ENCODE data around the gene NTN1.

Gene NTN1

DNA sequence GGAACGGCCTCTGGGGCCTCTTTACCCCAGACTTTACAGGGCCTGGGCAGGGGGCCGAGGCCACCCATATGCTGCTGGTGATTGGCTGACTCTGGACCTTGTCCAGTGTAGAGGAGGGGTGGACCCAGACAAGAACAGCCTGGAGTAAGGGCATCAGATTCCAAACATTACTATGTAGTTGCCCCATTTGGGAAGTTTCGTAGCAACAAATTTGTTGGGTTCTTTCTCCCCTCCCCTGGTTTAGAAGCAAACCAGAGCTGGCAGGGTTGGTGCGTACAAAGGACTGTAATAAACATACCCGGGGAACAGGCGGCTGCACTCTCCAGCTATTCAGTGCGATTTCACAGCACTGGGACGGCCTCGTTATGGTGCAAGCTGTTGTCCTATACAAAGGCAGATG is 145.5 kb downstream of the NTN1 start:
- no peak for DNase-seq (ENCODE audit: low spot score)

DNA sequence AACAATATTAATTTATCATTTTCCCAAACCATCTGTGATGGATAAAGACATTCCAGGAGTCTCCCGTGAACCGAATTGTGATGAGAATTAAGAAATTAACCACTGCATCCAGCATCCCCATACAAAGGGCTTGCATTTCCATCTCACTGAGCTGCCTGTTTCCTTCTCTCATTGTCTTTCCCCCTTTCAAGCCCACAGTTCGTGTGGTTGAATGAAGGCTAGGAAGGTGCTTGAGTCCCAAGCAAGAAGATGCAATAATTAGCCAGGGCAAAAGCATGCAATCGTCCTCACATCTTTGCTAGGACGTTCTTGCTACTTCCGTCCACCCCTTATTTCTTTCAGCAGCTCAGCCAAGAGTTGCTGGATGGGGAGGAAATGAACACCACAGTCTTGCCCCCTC is 146.1 kb downstream of the NTN1 start:
- no peak for DNase-seq (ENCODE audit: low spot score)

DNA sequence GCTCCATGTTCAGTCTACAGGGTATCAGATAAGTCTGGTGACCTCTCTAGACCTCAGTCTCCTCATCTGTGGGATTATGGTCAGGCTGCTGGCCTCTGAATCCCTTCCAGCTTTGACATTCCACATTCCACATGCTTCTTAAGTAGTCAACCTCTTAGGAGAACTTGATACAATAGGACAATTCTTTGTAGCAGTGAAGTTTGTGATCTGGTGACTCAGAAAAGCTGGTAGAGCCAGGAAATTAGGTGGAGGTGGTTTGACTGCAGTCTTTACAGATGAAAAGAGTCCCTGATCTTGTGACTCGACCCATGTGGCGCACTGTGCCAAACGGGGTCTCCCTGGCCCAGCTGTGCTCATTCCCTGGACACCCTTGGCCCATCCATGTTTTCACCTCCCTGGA is 147.8 kb downstream of the NTN1 start:
- no peak for DNase-seq (ENCODE audit: low spot score)

DNA sequence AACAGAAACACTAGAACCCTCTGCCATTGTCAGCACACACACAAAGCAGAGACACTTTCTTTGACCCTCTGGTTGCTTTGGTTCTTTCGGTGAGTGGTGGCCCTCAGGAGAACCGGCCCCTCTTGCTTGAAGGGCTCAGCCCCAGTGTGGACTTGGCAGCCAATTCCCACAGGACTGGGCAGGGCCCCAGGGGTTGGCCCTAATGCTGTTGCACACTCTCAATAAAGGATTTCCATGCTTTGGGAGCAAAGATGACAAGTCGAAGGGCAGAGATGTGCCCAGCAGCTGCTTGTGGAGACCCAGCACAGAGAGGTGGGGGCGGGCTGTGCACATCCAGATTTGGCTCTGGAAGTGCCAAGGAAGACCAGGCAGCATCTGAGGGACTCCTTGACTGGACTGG is 149.0 kb downstream of the NTN1 start:
- DNase-seq (ENCODE audit: low spot score), result no peak

DNA sequence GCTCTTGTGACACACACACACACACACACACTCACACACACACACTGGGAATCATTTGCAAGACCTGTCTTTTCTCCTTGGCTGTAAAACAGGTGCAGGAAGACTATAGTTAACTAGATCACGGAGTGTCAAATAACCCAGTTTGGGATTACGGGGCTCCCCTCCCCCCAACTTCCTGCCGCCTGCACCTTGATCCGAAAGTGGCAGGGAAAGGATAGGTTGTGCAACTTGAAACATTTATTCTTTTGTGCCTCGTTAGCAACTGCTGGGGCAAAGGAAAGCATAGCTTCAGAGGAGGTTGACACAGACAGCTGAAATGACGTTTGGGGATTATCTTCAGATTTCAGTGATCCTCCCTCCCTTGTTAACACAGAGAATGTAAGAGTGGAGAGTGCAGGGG is 149.5 kb downstream of the NTN1 start:
- DNase-seq (ENCODE audit: low spot score), result no peak

DNA sequence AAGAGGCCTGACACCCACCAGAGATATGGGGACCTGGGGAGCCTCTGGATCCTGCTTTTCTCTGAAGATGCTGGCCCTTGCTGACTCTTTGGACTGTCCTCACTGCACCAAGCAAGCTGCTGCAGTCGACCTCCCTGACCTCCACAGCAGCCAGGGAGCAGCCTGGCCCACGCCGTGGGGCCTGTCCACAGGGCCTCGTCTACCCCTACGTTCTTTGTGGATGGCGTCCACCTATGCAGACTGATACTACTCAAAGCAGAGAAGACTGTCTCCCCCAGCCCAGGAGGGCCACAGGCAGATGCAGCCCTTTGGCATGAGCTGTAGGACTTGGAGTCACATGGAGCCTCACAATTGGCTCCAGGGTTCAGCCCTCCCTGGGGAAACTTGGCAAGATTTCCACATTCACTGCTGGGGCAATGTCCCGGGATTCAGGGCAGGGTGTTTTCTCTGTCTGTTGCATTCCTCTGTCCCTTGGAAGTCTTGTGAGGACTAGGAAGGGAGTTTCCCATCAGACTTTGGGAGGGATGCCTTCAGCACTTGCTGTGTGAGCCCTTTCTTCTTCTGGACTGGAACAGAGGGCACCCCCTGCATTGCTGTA is 152.2 kb downstream of the NTN1 start:
- DNase-seq (ENCODE audit: low spot score), result no peak

DNA sequence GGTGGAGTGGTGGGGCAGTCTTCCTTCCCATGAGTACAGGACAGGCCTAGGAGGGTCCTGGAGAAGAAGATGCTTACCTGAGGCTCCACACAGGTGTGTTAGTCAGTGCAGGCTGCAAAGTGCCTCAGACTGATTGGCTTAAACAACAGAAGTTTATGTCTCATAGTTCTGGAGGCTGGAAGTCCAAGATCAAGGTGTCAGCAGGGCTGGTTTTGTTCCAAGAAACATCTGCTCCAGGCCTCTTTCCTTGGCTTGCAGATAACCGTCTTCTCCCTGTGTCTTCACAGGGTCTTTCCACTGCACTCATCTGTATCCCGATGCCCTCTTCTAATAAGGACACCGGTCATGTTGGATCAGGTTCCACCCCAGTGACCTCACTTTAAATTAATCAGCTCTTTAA is 153.0 kb downstream of the NTN1 start:
- no peak for DNase-seq (ENCODE audit: low spot score)

DNA sequence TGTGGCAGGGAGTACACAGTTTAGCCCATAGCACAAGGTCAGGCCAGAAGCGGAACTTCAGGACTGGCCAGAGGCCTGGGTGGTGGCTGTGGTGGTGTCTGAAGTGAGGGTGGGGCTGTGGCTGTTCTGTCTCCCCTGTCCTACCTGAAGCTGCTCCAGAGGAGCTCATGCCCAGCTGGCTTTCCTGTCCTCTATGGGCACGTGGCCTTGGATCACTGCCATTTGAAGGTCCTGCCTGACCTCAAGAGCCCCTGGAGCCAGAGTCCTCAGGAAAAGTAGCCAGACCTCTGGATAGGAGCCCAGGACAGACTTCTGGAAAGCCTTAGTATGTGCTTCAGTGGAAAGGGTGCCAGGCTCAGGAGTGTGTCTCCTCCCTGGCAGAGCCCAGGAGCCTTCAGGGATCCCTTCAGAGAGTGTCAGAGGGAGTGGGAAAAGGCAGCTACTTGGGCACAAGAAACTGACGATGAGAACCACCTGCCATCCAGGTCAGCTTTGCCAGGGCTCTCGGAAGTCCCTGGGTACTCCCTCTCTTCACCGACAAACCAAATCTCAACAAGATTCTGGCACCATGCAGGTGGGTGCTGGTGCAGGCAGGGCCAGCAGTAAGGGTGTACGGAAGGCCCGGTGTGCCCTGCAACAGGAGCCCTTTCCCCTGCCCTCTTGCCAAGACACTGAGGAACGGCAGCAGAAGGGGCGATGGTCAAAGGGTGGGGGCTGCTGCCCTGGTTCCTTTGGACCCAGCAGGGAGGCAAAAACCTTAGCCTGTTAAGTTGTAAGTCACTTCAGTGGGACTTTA is 153.7 kb downstream of the NTN1 start:
- no peak for DNase-seq (ENCODE audit: low spot score)

DNA sequence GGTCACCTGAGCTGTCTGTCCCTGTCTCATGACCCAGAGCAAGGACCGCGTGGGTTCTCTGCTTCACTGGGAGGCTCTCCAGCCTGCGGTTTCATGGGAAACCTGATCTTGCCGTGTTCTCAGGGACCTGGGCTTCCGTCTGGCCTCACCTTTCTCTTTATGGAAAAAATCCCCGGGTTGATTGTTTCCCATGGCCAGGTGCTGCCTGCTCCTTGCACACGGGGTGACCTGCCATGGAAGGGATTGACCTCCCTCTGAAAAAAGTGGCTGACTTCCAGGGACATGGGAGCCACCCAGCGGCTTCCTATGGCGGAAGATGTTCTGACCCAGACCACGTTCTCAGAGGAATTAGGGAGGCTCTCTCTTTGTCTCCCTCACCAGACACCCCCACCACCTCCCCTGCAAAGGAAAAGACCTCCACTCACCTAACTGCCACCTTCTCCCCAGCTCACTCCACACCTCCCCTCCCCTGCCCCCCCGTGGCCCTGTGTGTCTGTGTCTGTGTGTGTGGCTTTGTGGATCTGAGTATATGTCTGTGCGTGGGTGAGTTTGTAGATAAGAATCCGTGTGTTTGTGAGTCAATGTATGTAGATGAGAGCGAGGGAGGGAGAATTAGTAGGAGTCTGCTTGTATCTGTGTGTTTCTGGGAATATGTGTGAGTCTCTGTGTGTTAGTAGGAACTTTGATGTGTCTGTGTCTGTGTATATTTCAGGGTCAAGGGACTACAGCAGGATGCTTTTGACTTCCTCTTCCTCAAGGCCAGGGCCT is 154.6 kb downstream of the NTN1 start:
- DNase-seq (ENCODE audit: low spot score), result no peak

DNA sequence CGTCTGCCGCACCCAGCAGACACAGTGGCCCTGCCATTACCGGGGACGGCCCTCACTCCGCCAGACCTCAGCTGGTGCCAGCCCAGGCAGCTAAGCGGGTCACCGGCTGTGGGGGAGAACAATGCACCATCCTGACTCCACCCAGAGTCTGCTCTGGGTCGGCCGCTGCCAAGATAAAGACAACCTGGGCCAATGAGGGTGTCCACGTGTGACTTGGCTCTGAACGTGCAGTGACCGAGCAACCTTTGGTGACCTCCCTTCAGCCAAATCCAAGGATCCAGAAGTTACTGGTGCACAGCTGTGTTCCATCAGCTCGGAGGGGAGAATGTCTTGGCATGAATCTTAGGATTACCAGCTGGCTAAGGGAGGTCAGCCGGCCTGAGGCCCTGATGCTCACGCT is 155.9 kb downstream of the NTN1 start:
- no peak for DNase-seq (ENCODE audit: low spot score)

DNA sequence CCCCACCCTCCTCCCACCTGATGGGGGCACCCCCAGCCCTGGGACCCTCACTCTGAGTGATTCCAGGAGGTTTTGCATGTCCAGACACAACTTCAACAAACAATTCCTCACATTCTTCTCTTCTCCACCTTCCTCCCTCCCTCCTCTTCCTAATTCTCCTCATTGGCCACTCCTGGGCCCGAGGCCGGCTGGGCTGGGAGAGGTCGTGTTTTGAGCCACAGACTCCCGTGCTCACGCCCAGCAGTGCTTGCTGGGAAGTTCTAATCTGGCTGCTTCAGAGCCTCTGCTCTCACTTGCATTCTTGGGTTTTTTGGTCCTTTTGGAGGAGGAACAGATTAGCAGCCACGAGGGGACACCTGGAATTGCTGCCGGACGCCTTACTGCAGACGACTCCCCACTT is 157.0 kb downstream of the NTN1 start:
- no peak for DNase-seq (ENCODE audit: low spot score)

DNA sequence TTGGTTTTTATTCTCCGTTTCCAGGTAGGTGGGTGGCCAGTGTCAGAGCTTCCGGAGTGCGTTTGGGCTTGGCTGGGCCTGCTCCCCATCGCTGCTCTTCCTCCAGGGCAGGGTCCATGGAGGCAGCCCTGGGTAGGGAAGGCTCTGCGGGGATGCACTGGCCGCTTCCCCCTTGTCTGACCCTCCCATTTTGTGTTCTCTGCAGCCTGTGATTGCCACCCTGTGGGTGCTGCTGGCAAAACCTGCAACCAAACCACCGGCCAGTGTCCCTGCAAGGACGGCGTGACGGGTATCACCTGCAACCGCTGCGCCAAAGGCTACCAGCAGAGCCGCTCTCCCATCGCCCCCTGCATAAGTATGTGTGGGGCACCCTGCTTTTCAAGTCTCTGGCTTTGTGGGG is 158.3 kb downstream of the NTN1 start:
- DNase-seq (ENCODE audit: low spot score), result no peak

DNA sequence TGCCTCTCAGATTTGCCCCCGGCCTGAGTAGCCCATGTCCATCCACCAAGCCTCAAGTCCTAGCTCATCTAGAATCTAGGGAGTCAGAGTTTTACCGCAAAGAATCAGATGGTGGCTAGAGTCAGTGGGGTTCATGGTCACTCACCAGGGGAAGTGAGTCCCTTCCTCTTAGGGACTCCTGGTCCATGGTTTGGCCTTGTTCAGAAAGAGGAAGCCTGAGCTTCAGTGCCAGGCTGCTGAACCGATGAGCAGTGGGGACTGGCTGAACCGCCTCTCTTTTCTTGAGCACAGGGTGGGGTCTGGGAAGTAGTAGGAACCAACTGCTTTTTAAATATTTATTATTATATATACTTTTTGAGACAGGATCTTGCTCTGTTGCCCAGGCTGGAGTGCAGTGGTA is 160.3 kb downstream of the NTN1 start:
- DNase-seq (ENCODE audit: low spot score), result no peak

DNA sequence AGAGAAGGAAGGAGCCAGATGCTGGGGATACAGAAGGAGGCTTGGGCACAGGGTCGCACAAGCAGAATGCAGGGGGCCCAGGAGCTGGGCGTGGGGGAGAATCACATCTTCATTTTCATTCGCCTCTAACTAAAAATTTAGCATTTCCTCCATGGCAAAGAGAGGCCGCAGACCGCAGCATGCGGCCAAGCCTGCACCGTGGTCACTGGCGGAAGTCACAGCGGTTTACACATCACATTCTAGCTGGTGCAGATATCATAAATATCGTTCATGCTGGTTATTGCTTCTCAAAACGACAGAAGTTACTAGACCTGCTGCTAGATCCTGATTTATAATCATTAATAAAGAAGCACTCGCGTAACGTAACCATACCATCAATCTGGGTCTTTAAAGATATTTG is 162.0 kb downstream of the NTN1 start:
- peak; percentile 2 for DNase-seq (ENCODE audit: low spot score)

DNA sequence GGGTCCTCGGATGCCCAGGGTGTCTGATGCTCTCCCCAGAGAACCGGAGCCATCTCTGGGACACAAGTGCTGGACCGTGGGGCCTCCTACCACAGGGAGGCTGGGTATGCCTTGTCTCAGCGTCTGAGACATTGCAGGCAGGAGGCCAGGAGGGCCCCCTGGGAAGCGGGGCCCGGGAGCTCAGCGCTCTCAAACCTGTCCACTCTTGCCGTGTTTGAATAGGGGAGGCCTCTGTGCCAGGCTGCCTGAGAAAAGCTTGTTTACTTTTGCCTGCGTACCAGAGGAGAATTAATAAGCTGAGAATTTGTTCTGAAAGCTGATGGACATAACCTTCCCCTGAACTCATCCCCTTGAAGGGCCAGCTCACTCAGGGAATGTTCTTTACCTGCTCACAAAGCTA is 163.8 kb downstream of the NTN1 start:
- DNase-seq (ENCODE audit: low spot score), result no peak

DNA sequence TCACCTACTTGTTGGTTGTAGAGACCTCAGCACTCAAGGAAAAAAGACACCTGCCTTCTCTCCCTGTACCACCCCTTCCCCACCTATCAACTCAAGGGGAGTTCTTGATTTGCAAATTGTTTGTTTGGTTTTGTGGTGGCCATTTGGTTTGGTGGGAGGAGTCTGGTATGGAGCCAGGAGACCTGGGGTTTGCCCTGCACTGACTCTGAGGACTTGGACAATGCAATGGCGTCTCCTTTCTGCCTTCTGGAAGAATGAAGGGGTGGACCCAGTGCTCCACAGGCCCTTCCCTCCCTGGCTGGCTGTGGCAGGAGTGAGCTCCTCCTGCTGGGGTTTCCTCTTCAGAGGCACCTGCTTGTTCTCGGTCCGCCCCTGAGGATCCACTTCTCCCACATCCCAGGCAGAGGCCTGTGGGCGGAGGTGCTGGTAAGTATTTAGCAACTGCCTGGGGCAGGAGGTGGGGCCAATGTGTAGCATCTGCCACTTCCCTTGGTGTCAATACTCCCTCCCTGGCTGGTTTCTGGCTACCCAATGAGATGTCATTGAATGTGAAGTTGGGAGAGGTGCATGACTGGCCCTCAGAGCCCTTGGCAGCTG is 164.5 kb downstream of the NTN1 start:
- DNase-seq (ENCODE audit: low spot score), result no peak

DNA sequence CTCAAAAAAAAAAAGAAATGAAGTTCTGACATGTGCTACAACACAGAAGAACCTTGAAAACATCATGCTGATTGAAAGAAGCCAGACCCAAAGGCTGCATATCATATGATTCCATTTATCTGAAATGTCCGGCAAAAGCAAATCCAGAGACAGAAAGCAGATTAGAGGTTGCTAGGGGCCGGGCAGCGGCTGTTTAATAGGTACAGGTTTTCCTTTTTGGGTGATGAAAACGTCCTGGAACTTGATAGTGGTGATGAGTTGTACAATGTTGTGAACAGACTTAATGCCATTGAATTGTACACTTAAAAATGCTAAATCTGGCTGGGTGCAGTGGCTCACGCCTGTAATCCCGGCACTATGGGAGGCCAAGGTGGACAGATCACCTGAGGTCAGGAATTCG is 166.5 kb downstream of the NTN1 start:
- DNase-seq (ENCODE audit: low spot score), result no peak

DNA sequence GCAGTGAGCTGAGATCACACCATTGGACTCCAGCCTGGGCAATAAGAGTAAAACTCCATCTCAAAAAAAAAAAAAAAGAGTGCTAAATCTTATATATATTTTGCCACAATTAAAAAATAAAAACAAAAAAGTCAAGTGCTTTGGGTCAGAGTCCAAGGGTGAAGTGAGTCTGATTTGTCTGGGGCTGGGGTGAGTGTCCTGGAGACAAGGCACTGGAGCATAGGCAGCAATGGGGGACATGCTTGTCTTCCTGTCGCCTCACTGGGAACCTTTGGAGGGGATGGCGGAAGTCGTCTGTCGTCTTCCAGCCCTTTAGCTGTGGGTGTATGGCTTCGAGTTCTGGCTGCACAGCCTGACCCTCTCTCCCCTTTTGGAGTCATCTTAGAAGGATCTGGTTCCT is 167.1 kb downstream of the NTN1 start:
- DNase-seq (ENCODE audit: low spot score), result no peak

DNA sequence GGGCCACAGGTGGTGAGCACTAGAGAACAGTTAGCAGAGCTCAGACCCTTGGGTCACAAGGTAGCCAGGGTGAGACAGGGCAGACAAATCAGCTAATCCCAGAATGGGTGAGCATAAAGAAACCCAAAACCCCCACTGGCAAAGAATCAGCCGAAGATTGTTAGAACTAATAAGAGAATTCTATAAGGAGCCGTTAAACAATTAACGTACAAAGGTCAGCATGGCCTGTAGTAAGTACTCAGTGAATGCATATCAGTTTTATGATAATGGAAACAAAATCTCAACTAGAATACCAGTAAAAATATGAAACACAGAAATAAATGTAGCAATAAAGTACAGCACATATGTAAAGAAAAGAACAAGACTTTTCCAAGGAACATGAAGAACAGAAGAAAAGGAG is 168.6 kb downstream of the NTN1 start:
- no peak for DNase-seq (ENCODE audit: low spot score)

DNA sequence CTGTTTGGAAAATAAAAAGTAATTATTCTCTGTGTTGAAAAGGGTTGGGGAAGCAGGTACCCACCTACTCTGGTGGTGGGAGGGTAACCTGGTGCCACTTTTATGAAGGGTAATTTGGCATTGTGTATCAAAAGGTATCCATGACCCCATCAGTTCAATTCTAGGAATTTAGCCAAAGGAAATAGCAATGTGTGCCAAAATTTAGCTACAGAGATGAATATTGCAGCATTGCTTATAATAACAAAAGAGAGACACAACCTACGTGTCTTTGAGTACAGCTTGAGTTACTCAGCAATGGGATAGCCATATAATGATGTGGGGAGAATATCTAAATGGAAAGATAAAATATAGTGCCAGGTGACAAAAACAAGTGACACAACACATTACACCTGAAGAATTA is 170.7 kb downstream of the NTN1 start:
- no peak for DNase-seq (ENCODE audit: low spot score)

DNA sequence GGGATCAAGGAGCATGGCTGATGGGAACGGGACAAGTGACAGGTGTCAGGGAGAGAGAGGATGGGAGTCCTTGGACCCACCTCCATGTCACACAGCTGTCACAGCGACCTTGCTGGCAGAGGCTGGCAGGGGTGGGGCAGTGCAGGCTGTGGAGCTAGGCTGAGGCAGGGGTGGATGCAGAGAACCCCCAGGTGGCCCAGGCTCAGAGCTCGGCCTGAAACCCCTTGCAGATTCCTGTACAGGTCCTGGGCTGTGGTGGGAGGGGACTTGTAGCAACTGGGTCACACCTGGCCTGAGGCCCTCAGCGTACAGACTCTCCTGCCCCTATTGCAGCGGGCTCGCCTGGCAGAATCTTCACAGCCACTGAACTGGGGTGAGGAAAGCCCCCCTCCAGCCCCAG is 174.1 kb downstream of the NTN1 start:
- no peak for DNase-seq (ENCODE audit: low spot score)

DNA sequence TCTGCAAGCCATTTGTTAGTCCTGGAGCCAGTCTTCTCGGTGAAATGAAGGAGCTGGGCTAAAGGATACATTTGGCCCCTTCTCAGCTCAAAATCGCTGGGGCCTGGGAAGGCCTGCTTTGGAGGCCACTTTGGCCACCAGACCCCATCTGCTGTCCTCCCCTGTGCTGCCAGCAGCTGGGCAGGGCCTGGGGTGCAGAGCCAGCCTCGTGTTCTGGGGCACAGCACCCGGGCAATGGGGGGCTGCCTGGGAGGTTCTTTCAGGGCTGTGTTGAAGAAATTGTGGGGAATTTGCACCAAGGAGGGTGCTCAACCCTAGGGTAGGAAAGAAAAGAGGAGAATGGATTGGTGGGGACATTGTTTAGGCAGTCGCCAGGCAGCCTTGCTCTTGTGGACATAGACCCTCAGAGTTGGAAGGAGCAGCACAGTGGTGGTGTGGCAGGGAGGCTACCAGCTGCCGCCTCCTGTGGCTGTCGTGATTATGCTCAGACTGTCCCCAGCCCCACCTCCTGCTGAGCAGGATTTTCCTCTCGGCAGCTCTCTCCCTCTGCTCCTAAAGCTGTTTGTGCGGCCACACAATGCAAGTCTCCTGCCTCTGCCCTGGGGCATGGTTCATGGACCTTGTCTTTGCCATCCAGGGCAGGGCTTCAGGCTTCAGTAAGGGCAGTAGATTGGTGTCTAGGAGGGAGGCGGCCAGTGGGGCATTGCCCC is 174.8 kb downstream of the NTN1 start:
- DNase-seq (ENCODE audit: low spot score), result no peak

Data from CD4-positive, alpha-beta T cell treated with Interleukin-15 for 4 hours (primary cell).